PC-9 (cell line): Measurements from ENCODE around the gene C16orf86. TPM values are rescaled to one million over a fixed set of nuclear protein-coding genes. Genes with fewer than 3 reads are reported as not detected.

Experiments
- BruUV-seq: library from RNA; stranded (reverse); fragments of 400-500 nt; replicated peaks from 2 replicates; lab custom pipeline; 2021; lab: Mats Ljungman, UMichigan
- CTCF ChIA-PET: fragments of 300-600 bp; sonication (Branson Sonifier 250); formaldehyde crosslinking; loops from one replicate; lab custom pipeline; 2022; ENCODE audit warnings: antibody characterized with exemption; lab: Charles Lee
- POLR2A ChIA-PET: fragments of 300-600 bp; sonication (Branson Sonifier 250); formaldehyde crosslinking; loops from one replicate; lab custom pipeline; 2022; ENCODE audit warnings: antibody characterized with exemption; ENCODE audit not compliant: unreplicated experiment; lab: Charles Lee
- DNase-seq, 2 experiments: peaks; one replicate each; pipeline versions ENCODE4 v3.0.0 to v3.0.0-alpha.2; 2015 to 2022; ENCODE audit warnings: mixed read lengths in 1 of 2
- H2AFZ ChIP-seq: fragments of 200-600 bp; sonication (generic); 2 replicates; pipeline ENCODE4 v1.8.1; 2017; ENCODE audit warnings: antibody characterized with exemption
- H3F3A ChIP-seq: fragments of 200-600 bp; sonication (generic); 2 replicates; pipeline ENCODE4 v1.8.1; 2017; ENCODE audit warnings: antibody characterized with exemption, mild to moderate bottlenecking, low read depth; ENCODE audit not compliant: insufficient read depth
- H3K27ac ChIP-seq: fragments of 200-600 bp; sonication (generic); 2 replicates; pipeline ENCODE4 v1.6.1; 2016; ENCODE audit warnings: mixed run types
- H3K27me3 ChIP-seq: fragments of 200-600 bp; sonication (generic); 2 replicates; pipeline ENCODE4 v1.6.1; 2016; ENCODE audit warnings: low read depth, mixed run types; ENCODE audit not compliant: insufficient read depth
- H3K36me3 ChIP-seq: fragments of 200-600 bp; sonication (generic); 2 replicates; pipeline ENCODE4 v1.6.1; 2016; ENCODE audit warnings: low read depth, mixed run types
- H3K4me1 ChIP-seq: fragments of 200-600 bp; sonication (generic); replicated peaks from 2 replicates; pipeline ENCODE4 v1.6.1; 2016; ENCODE audit warnings: mixed run types; ENCODE audit not compliant: insufficient read depth
- H3K4me2 ChIP-seq: fragments of 200-600 bp; sonication (generic); 2 replicates; pipeline ENCODE4 v1.6.1; 2017; ENCODE audit warnings: mixed run types
- H3K4me3 ChIP-seq: fragments of 200-600 bp; sonication (generic); 2 replicates; pipeline ENCODE4 v1.6.1; 2016; ENCODE audit warnings: mixed run types
- H3K79me2 ChIP-seq: fragments of 200-600 bp; sonication (generic); 2 replicates; pipeline ENCODE4 v1.6.1; 2017; ENCODE audit warnings: low read depth, mixed run types
- H3K9me2 ChIP-seq: fragments of 200-600 bp; sonication (generic); 2 replicates; pipeline ENCODE4 v1.8.1; 2017; ENCODE audit warnings: mild to moderate bottlenecking; ENCODE audit not compliant: insufficient read depth
- H3K9me3 ChIP-seq: fragments of 200-600 bp; sonication (generic); 2 replicates; pipeline ENCODE4 v1.8.1; 2016; ENCODE audit warnings: low read depth; ENCODE audit not compliant: insufficient read depth
- H4K20me1 ChIP-seq: fragments of 200-600 bp; sonication (generic); 2 replicates; pipeline ENCODE4 v1.8.1; 2017; ENCODE audit not compliant: insufficient read depth
- EZH2 ChIP-seq: fragments of 200-600 bp; sonication (generic); IDR thresholded peaks from 2 replicates; pipeline ENCODE4 v1.8.0; 2017; ENCODE audit warnings: antibody characterized with exemption, low read depth
- intact Hi-C: fragments of 100-400 bp; cut with micrococcal nuclease; formaldehyde crosslinking; loops from one replicate; pipeline ENCODE4 v1.10.0; 2022; ENCODE audit not compliant: unreplicated experiment
- total RNA-seq: library from RNA; stranded (reverse); gene quantifications from 2 replicates; pipeline ENCODE4 v1.2.3, GENCODE V29; 2021
- TF ChIP-seq, protein P1 (sequence below): fragments of 200-600 bp; sonication (generic); conservative IDR thresholded peaks from 2 replicates; pipeline ENCODE4 v1.6.1; 2017; ENCODE audit warnings: mixed run types, antibody characterized with exemption, mild to moderate bottlenecking, moderate library complexity

C16orf86 gene
- total RNA-seq, 1 experiment from 2014 or later: 0.46 TPM

DNA sequence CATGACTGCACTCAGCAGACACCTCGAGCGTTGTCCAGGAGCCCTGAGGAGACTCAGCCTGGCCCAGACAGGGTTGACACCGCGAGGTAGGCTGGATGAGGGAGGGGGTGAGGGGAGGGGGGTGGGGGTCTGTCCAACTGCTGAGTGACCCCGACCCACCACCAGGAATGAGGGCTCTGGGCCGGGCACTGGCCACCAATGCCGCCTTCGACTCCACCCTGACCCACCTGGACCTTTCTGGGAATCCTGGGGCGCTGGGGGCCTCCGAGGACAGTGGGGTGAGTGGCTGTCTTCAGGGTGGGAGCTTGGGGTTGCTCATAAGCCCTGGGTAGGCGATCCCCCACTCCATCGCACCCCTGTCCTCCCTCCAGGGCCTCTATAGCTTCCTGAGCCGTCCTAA lies 18.9 kb upstream of the C16orf86 start:
- no peak for DNase-seq
- intact Hi-C loops: no loop called here
- POLR2A ChIA-PET: no interaction called here
- Histone ChIP-seq H3K27me3 (peaks cover 24% of the 10 kb centered on the region), H3K4me3 (no peak overlapping the region), H3F3A (peaks cover 3% of the 10 kb centered on the region; the same call in 1 of the 2 replicates), H3K9me2 (no peaks in the 10 kb centered on the region), H3K36me3 (no peaks in the 10 kb centered on the region), H2AFZ (no peak overlapping the region), H3K4me2 (no peak overlapping the region), H3K9me3 (no peaks in the 10 kb centered on the region), H3K79me2 (no peaks in the 10 kb centered on the region), H4K20me1 (no peaks in the 10 kb centered on the region), H3K27ac (no peak overlapping the region), H3K4me1 (no peaks in the 10 kb centered on the region)
- TF ChIP-seq, protein P1, sequence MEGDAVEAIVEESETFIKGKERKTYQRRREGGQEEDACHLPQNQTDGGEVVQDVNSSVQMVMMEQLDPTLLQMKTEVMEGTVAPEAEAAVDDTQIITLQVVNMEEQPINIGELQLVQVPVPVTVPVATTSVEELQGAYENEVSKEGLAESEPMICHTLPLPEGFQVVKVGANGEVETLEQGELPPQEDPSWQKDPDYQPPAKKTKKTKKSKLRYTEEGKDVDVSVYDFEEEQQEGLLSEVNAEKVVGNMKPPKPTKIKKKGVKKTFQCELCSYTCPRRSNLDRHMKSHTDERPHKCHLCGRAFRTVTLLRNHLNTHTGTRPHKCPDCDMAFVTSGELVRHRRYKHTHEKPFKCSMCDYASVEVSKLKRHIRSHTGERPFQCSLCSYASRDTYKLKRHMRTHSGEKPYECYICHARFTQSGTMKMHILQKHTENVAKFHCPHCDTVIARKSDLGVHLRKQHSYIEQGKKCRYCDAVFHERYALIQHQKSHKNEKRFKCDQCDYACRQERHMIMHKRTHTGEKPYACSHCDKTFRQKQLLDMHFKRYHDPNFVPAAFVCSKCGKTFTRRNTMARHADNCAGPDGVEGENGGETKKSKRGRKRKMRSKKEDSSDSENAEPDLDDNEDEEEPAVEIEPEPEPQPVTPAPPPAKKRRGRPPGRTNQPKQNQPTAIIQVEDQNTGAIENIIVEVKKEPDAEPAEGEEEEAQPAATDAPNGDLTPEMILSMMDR: no peak
- no peak for TF ChIP-seq EZH2
- no TSS peak for BruUV-seq
- CTCF ChIA-PET: no interaction called here

DNA sequence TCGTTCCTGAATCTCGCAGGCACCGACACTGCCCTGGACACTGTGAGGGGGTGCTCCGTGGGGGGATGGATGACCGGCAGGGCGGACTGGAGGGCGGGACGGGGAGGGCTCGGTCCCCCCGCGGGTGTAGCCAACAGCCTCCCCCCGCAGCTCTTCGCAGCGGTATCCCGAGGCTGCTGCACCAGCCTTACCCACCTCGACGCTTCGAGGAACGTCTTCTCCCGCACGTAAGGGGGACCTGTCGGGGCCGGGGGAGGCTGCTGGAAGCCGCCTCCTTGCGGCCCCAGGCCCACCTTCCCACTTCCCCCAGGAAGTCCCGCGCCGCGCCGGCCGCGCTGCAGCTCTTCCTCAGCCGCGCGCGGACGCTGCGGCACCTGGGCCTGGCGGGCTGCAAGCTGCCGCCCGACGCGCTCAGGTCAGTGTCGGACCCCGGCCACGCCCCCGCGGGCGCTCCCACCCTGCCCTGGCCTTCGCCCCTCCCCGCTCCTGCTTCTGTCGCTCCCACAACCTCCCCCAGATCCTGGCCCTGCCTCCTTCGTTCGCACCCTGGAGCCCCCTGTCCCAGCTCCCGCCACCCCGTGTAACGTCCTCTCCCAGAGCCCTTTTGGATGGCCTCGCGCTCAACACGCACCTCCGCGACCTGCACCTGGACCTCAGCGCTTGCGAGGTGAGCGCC lies 18.4 kb upstream of the C16orf86 start:
- H3K27me3 ChIP-seq: peaks cover 26% of the 10 kb centered on the region
- H3F3A ChIP-seq: peaks cover 3% of the 10 kb centered on the region; the same call in 1 of the 2 replicates
- BruUV-seq: no TSS peak
- no peaks in the 10 kb centered on the region for H4K20me1 ChIP-seq
- ChIA-PET POLR2A (no interaction called here), CTCF (no interaction called here)
- 0 out of 2 replicates have a peak, but pooled peaks cover 1% of the 10 kb centered on the region for H3K4me1 ChIP-seq
- H3K4me2 ChIP-seq: no peak overlapping the region
- H2AFZ ChIP-seq: no peak overlapping the region
- H3K79me2 ChIP-seq: no peaks in the 10 kb centered on the region
- H3K27ac ChIP-seq: no peak overlapping the region
- no peak for TF ChIP-seq EZH2
- TF ChIP-seq, protein P1: no peak
- no peaks in the 10 kb centered on the region for H3K9me3 ChIP-seq
- no peaks in the 10 kb centered on the region for H3K36me3 ChIP-seq
- intact Hi-C loops: no loop called here
- H3K9me2 ChIP-seq: no peaks in the 10 kb centered on the region
- no peak overlapping the region for H3K4me3 ChIP-seq
- no peak for DNase-seq

DNA sequence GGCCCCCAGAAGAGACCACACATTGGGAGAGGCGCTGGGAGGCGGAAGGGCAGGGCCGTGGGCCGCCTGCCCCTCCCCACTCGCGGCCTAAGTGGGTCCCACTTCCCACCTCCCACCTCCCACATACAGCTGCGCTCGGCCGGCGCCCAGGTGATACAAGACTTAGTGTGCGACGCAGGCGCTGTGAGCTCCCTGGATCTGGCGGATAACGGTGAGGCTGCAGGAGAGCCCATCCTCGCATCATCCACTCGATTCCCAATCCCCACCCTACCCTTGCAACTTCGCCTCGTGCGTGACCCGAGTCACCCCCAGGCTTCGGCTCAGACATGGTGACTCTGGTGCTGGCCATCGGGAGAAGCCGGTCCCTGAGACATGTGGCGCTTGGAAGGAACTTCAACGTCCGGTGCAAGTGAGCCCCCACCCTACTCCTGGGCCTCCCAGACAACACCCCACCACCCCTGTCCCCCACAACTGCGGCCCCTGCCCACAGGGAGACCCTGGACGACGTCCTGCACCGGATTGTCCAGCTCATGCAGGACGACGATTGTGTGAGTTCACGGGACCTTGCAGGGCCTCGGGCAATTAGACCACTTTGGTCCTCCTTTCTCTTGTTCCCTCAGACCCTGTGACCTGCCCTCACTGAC lies 17.7 kb upstream of the C16orf86 start:
- TF ChIP-seq, protein P1: no peak
- TF ChIP-seq EZH2: no peak
- Histone ChIP-seq H3F3A (peaks cover 2% of the 10 kb centered on the region; the same call in 1 of the 2 replicates), H3K4me1 (0 out of 2 replicates have a peak, but pooled peaks cover 5% of the 10 kb centered on the region), H3K9me3 (no peaks in the 10 kb centered on the region), H3K4me2 (no peak overlapping the region), H3K36me3 (no peaks in the 10 kb centered on the region), H2AFZ (no peak overlapping the region), H4K20me1 (no peaks in the 10 kb centered on the region), H3K27me3 (peaks cover 32% of the 10 kb centered on the region), H3K4me3 (no peak overlapping the region), H3K9me2 (no peaks in the 10 kb centered on the region), H3K27ac (no peak overlapping the region), H3K79me2 (no peaks in the 10 kb centered on the region)
- ChIA-PET CTCF (no interaction called here), POLR2A (no interaction called here)
- DNase-seq: no peak
- no TSS peak for BruUV-seq
- intact Hi-C loops: no loop called here
